ENCODE data around the gene C11orf24.

The C11orf24 gene

DNA sequence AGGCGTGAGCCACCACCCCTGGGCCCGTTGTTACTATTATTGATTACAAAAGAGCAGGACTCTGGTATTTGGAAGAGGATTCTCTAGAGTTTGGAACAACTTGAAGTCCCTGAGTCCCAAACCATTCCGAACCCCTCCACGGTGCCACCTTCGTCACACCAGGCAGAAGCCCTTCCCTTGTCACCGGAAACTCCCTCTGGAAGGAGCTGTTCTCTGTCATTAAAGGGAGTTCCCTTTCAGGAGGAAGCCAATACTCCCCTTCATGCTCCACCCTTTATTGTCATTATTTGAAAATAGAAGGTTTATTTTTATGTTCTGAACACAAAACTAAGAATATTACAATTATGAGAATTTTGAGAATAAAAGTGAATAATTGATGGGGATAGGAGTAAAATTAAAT, 5.1 kb upstream of the C11orf24 start:
- DNase-seq (ENCODE audit: low read depth in 1 of 2, low spot score in 1 of 2), result no peak
- H3K4me3 ChIP-seq (replicated peaks; ENCODE audit: insufficient read depth, low read length), result no peak overlapping the region
- no peak for TF ChIP-seq GABPA (IDR thresholded peaks at IDR 0.05; ENCODE audit: low read depth)
- no peak for TF ChIP-seq POLR2AphosphoS5 (IDR thresholded peaks at IDR 0.05; ENCODE audit: low read depth)
- TF ChIP-seq, protein P1, sequence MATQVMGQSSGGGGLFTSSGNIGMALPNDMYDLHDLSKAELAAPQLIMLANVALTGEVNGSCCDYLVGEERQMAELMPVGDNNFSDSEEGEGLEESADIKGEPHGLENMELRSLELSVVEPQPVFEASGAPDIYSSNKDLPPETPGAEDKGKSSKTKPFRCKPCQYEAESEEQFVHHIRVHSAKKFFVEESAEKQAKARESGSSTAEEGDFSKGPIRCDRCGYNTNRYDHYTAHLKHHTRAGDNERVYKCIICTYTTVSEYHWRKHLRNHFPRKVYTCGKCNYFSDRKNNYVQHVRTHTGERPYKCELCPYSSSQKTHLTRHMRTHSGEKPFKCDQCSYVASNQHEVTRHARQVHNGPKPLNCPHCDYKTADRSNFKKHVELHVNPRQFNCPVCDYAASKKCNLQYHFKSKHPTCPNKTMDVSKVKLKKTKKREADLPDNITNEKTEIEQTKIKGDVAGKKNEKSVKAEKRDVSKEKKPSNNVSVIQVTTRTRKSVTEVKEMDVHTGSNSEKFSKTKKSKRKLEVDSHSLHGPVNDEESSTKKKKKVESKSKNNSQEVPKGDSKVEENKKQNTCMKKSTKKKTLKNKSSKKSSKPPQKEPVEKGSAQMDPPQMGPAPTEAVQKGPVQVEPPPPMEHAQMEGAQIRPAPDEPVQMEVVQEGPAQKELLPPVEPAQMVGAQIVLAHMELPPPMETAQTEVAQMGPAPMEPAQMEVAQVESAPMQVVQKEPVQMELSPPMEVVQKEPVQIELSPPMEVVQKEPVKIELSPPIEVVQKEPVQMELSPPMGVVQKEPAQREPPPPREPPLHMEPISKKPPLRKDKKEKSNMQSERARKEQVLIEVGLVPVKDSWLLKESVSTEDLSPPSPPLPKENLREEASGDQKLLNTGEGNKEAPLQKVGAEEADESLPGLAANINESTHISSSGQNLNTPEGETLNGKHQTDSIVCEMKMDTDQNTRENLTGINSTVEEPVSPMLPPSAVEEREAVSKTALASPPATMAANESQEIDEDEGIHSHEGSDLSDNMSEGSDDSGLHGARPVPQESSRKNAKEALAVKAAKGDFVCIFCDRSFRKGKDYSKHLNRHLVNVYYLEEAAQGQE (IDR thresholded peaks at IDR 0.05; ENCODE audit: insufficient replicate concordance, low read depth), result no peak
- no peak for TF ChIP-seq SPI1 (IDR thresholded peaks at IDR 0.05; ENCODE audit: borderline replicate concordance, low read depth)
- TF ChIP-seq, protein P2, sequence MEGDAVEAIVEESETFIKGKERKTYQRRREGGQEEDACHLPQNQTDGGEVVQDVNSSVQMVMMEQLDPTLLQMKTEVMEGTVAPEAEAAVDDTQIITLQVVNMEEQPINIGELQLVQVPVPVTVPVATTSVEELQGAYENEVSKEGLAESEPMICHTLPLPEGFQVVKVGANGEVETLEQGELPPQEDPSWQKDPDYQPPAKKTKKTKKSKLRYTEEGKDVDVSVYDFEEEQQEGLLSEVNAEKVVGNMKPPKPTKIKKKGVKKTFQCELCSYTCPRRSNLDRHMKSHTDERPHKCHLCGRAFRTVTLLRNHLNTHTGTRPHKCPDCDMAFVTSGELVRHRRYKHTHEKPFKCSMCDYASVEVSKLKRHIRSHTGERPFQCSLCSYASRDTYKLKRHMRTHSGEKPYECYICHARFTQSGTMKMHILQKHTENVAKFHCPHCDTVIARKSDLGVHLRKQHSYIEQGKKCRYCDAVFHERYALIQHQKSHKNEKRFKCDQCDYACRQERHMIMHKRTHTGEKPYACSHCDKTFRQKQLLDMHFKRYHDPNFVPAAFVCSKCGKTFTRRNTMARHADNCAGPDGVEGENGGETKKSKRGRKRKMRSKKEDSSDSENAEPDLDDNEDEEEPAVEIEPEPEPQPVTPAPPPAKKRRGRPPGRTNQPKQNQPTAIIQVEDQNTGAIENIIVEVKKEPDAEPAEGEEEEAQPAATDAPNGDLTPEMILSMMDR (IDR thresholded peaks at IDR 0.05; ENCODE audit: insufficient read depth, low read length), result no peak
- H3K27me3 ChIP-seq (ENCODE audit: insufficient read depth, poor library complexity, severe bottlenecking), result no peaks in the 10 kb centered on the region
- no peak overlapping the region for H3K27ac ChIP-seq (replicated peaks)

DNA sequence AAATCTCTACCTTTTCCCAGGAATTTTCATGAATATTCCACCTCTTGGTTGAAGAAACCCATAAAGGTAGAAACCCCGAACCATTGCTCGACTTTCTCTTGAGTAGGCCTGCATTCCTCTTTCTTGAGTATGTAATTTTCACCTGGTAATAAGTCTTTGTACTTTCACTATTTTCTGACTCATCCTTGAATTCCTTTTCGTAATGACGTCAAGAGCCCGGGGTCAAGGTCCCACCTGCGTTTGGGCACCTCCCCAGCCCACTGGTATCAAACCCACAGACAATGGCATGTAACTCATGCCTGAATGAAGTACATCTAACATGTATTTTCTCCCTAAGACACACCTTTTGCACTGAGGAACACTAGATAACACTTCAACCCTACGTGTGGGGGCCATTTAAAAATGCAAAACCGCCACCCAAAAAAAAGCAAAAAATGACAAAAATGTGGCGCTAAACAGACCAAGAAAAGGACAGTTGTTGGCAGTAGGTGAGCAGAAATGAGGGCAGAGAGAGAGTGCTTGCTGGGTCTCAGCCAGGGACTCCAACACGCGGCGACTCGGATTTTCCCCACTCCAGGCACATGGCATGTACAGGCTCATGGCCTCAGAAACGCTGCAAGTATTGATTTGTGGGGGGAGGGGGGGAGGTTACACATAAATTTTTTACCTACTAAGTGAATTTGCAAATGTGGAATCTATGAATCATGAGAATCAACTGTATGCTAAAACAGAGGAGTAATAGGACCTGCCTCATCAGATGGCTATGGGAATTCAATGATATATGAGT, 4.1 kb upstream of the C11orf24 start:
- DNase-seq (ENCODE audit: low read depth in 1 of 2, low spot score in 1 of 2), result no peak
- Histone ChIP-seq H3K27ac (replicated peaks) (no peak overlapping the region), H3K27me3 (ENCODE audit: insufficient read depth, poor library complexity, severe bottlenecking) (no peaks in the 10 kb centered on the region), H3K4me3 (replicated peaks; ENCODE audit: insufficient read depth, low read length) (no peak overlapping the region)
- TF ChIP-seq POLR2AphosphoS5 (IDR thresholded peaks at IDR 0.05; ENCODE audit: low read depth) (no peak), GABPA (IDR thresholded peaks at IDR 0.05; ENCODE audit: low read depth) (no peak), SPI1 (IDR thresholded peaks at IDR 0.05; ENCODE audit: borderline replicate concordance, low read depth) (no peak)
- TF ChIP-seq, protein P1 (IDR thresholded peaks at IDR 0.05; ENCODE audit: insufficient replicate concordance, low read depth), result no peak
- TF ChIP-seq, protein P2 (IDR thresholded peaks at IDR 0.05; ENCODE audit: insufficient read depth, low read length), result no peak

DNA sequence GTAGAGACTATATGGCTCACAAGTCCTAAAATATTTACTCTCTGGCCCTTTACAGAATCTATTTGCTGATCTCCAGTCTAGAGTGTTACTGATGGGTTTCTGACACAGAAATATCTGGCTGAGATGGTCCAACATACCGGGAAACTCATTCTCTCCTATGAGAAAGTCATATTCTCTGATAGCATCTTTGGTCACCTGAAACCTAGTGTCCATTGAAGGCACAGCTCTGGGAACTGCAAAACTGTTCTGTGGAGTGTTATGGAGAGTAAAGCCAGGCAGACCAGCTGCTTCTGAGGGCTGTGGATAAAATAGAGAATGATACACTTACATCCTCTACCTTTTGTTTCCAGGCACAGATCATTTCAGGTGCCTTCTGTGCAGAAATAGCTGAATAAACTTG, 2.5 kb upstream of the C11orf24 start:
- no peak for DNase-seq (ENCODE audit: low read depth in 1 of 2, low spot score in 1 of 2)
- no peaks in the 10 kb centered on the region for H3K27me3 ChIP-seq (ENCODE audit: insufficient read depth, poor library complexity, severe bottlenecking)
- H3K27ac ChIP-seq (replicated peaks), result no peak overlapping the region
- no peak overlapping the region for H3K4me3 ChIP-seq (replicated peaks; ENCODE audit: insufficient read depth, low read length)
- no peak for TF ChIP-seq GABPA (IDR thresholded peaks at IDR 0.05; ENCODE audit: low read depth)
- TF ChIP-seq, protein P2 (IDR thresholded peaks at IDR 0.05; ENCODE audit: insufficient read depth, low read length), result no peak
- no peak for TF ChIP-seq POLR2AphosphoS5 (IDR thresholded peaks at IDR 0.05; ENCODE audit: low read depth)
- TF ChIP-seq, protein P1 (IDR thresholded peaks at IDR 0.05; ENCODE audit: insufficient replicate concordance, low read depth), result no peak
- no peak for TF ChIP-seq SPI1 (IDR thresholded peaks at IDR 0.05; ENCODE audit: borderline replicate concordance, low read depth)

Data from HL-60 (cell line).